ENCODE data around the gene ARHGEF9. TPM values are rescaled to one million over a fixed set of nuclear protein-coding genes. Genes with fewer than 3 reads are reported as not detected.
"Not testable (repeated sequence)": the region's sequence is repeated elsewhere in the genome, so short reads cannot be mapped to it uniquely, and the experiment has no call there.

Gene ARHGEF9
- total RNA-seq: 10 to 100 TPM; 13.8 to 49.6 (median 26.7) TPM
- polyA plus RNA-seq: 10 to 100 TPM; 30.5 to 54.4 (median 31.6) TPM
- long read RNA-seq, donor 1, partial matches to known transcripts: 0 of 4 reads
- long read RNA-seq, donor 1, other reads (novel, unspliced or antisense): 0 of 4 reads
- long read RNA-seq, donor 2, partial matches to known transcripts: 6 of 8 reads
- long read RNA-seq, donor 2, other reads (novel, unspliced or antisense): 0 of 8 reads
- long read RNA-seq, donor 3: 0 reads
- long read RNA-seq, donor 4, partial matches to known transcripts: 1 of 3 reads
- long read RNA-seq, donor 4, other reads (novel, unspliced or antisense): 2 of 3 reads
- long read RNA-seq, donor 5, full-length matches to known transcripts: 10 of 25 reads
- long read RNA-seq, donor 5, partial matches to known transcripts: 4 of 25 reads
- long read RNA-seq, donor 5, other reads (novel, unspliced or antisense): 11 of 25 reads
- long read RNA-seq, donor 6, full-length matches to known transcripts: 1 of 6 reads
- long read RNA-seq, donor 6, partial matches to known transcripts: 2 of 6 reads
- long read RNA-seq, donor 6, other reads (novel, unspliced or antisense): 3 of 6 reads
- long read RNA-seq, donor 7, partial matches to known transcripts: 0 of 3 reads
- long read RNA-seq, donor 7, other reads (novel, unspliced or antisense): 0 of 3 reads
- long read RNA-seq, donor 8, full-length matches to known transcripts: 2 of 8 reads
- long read RNA-seq, donor 8, partial matches to known transcripts: 6 of 8 reads
- long read RNA-seq, donor 8, other reads (novel, unspliced or antisense): 0 of 8 reads
- long read RNA-seq, donor 9, partial matches to known transcripts: 0 of 3 reads
- long read RNA-seq, donor 9, other reads (novel, unspliced or antisense): 0 of 3 reads
- long read RNA-seq, donor 10, full-length matches to known transcripts: 1 of 1 reads
- long read RNA-seq, donor 10, partial matches to known transcripts: 0 of 1 reads
- long read RNA-seq, donor 10, other reads (novel, unspliced or antisense): 0 of 1 reads

DNA sequence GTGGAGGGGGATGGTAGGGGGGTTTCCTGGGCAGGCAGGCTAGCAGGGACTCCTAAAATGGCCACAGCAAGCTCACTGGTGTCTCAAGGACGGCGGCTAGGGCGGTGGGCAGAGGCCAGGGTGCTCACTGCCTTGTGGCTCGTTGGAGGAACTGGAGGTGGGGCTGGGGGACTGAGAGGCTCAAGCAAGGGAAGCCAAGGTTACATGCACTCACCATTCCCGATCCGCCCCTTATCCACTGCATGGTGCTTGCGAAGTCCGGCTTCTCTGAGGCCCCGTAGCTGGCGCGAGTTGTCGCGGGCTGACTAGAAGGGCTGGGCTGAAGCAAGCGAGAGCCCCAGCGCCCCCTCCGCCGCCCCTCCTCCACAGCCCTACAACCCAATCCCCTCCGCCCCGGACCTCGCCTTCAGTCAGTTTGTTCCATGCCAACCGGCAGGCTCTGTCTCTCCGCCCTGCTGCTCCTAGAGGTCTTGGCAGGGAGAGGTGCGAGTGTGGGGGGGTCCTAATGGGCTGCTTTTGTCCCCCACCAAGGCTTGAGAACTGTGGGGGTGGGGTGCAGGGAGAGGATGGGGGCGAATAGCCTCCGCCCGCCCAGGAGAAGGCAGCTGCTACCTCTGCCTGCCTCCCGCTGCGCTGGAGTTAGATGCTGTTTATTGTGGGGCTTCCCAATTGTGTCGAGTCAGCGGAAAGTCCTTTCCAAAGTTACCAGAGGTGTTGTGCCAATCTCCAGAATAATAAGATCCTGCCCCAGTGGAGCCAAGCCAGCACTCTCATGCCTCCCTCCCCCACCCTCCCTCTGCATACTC lies at the start of gene ARHGEF9:
ARHGEF9 (minus strand) TSS at position 313 of the 806 bp plus-strand sequence; CDS start at position 244, 69 bp downstream.
- peak; percentile 20 to 52 (median 37) for DNase-seq
- no peak within 1 kb of the TSS for H3K27ac ChIP-seq
- TF ChIP-seq, protein P1, sequence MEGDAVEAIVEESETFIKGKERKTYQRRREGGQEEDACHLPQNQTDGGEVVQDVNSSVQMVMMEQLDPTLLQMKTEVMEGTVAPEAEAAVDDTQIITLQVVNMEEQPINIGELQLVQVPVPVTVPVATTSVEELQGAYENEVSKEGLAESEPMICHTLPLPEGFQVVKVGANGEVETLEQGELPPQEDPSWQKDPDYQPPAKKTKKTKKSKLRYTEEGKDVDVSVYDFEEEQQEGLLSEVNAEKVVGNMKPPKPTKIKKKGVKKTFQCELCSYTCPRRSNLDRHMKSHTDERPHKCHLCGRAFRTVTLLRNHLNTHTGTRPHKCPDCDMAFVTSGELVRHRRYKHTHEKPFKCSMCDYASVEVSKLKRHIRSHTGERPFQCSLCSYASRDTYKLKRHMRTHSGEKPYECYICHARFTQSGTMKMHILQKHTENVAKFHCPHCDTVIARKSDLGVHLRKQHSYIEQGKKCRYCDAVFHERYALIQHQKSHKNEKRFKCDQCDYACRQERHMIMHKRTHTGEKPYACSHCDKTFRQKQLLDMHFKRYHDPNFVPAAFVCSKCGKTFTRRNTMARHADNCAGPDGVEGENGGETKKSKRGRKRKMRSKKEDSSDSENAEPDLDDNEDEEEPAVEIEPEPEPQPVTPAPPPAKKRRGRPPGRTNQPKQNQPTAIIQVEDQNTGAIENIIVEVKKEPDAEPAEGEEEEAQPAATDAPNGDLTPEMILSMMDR (IDR thresholded peaks at IDR 0.05): no peak
- TF ChIP-seq POLR2A (IDR thresholded peaks at IDR 0.05): no peak
- 0 to 23% (median 11%) methylated on average over 5 to 30 of the region's 30 CpGs for WGBS, 4 donors
- H3K27me3 ChIP-seq: peaks cover 7% of the 10 kb centered on the region
- H3K4me1 ChIP-seq (replicated peaks in 1 of 2): no peaks in the 10 kb centered on the region
- H3K9me3 ChIP-seq (replicated peaks in 1 of 3): peaks cover 0 to 1% (median 0%) of the 10 kb centered on the region in 3 donors
- intact Hi-C loops (cut with DNase I): no loop called here
- no peaks in the 10 kb centered on the region for H3K36me3 ChIP-seq (replicated peaks in 1 of 2)
- peak within 1 kb of the TSS in 2 of 4 donors; percentile 22 to 56 for H3K4me3 ChIP-seq

DNA sequence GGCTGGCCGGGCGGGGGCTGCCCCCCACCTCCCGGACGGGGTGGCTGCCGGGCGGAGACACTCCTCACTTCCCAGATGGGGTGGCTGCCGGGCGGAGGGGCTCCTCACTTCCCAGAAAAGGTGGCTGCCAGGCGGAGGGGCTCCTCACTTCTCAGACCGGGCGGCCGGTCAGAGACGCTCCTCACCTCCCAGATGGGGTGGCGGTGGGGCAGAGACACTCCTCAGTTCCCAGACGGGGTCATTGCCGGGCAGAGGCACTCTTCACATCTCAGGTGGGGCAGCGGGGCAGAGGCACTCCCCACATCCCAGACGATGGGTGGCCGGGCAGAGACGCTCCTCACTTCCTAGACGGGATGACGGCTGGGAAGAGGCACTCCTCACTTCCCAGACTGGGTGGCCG lies 40.4 kb upstream of the ARHGEF9 start:
- DNase-seq; H3K9me3 ChIP-seq (replicated peaks in 1 of 3); H3K4me3 ChIP-seq; intact Hi-C loops (cut with DNase I); H3K27ac ChIP-seq; H3K4me1 ChIP-seq (replicated peaks in 1 of 2); H3K27me3 ChIP-seq; H3K36me3 ChIP-seq (replicated peaks in 1 of 2): not testable (repeated sequence)
- 92 to 97% methylated on average over 23 of the region's 23 CpGs; no CpG with 5 or more reads in 2 of the 4 donors for WGBS, 4 donors

DNA sequence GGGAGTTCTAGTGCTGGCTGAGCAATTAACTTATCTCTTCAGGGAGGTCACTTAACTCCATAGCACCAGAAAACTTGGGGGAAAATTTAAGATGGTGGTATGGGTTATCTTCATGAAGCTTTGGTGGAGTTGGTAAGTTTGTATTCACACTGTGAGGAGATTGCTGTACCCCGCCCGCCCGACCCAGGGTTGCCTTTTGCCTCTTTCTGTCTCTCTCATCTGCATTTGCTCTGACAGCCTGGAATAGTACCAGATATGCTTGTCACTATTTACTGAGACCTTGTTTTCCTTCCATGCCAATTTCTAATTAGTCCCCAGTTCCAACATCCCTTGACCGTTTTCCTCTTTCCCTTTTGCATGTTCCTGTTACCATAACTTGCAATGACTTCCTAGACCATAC lies 33.1 kb upstream of the ARHGEF9 start:
- Histone ChIP-seq H3K4me3 (no peak overlapping the region), H3K9me3 (replicated peaks in 1 of 3) (peaks cover 0 to 8% (median 0%) of the 10 kb centered on the region in 3 donors), H3K27ac (no peak overlapping the region), H3K27me3 (no peaks in the 10 kb centered on the region), H3K36me3 (replicated peaks in 1 of 2) (no peaks in the 10 kb centered on the region), H3K4me1 (replicated peaks in 1 of 2) (no peaks in the 10 kb centered on the region)
- TF ChIP-seq, protein P1 (IDR thresholded peaks at IDR 0.05): no peak
- no peak for TF ChIP-seq POLR2A (IDR thresholded peaks at IDR 0.05)
- intact Hi-C loops (cut with DNase I): no loop called here
- DNase-seq: no peak
- WGBS, 4 donors: 92 to 96% (median 94%) methylated on average over 1 to 4 of the region's 4 CpGs

DNA sequence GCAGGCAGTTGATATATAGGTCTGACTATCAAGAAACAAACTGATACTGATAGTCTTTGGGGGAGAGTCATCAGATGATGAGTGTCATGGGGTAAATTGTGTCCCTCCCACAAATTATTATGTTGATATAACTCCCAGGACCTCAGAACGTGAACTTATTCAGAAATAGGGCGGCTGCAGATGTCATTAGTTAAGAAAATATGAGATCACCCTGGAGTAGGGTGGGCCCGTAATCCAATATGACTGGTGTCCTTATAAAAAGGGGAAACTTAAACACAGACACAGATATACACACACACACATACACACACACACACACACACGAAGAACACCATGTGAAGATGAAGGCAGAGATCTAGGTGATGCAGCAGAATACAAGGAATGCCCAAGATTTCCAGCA lies 32.7 kb upstream of the ARHGEF9 start:
- H3K4me1 ChIP-seq (replicated peaks in 1 of 2): no peaks in the 10 kb centered on the region
- H3K9me3 ChIP-seq (replicated peaks in 1 of 3): peaks cover 0 to 3% (median 0%) of the 10 kb centered on the region in 3 donors
- TF ChIP-seq, protein P1 (IDR thresholded peaks at IDR 0.05): no peak
- no peak for TF ChIP-seq POLR2A (IDR thresholded peaks at IDR 0.05)
- H3K4me3 ChIP-seq: no peak overlapping the region
- H3K27me3 ChIP-seq: no peaks in the 10 kb centered on the region
- intact Hi-C loops (cut with DNase I): no loop called here
- no peak overlapping the region for H3K27ac ChIP-seq
- no peak for DNase-seq
- no peaks in the 10 kb centered on the region for H3K36me3 ChIP-seq (replicated peaks in 1 of 2)
- 60 to 82% (median 79%) methylated on average over 4 of the region's 4 CpGs for WGBS, 4 donors

All from adrenal gland (tissue), 19 donors.